Bronchial epithelial cell (primary cell): ENCODE measurements around the gene ARID5B. TPM values are rescaled to one million over a fixed set of nuclear protein-coding genes. Genes with fewer than 3 reads are reported as not detected.

Experiments used
- DNase-seq: peaks from one replicate; pipeline ENCODE4 v3.0.0-alpha.2; 2010; ENCODE audit warnings: low read depth
- FAIRE-seq: peaks from 2 replicates; lab custom pipeline; 2011; peaks lifted over from hg19 to GRCh38; lab: Jason Lieb, UNC
- H3K27me3 ChIP-seq: 2 replicates; pipeline ENCODE4 v1.5.1; 2011; ENCODE audit warnings: low read length; ENCODE audit not compliant: control insufficient read depth, insufficient read depth
- H3K36me3 ChIP-seq: 2 replicates; pipeline ENCODE4 v1.5.1; 2011; ENCODE audit warnings: low read length; ENCODE audit not compliant: control insufficient read depth, insufficient read depth
- H3K4me3 ChIP-seq: 2 replicates; pipeline ENCODE4 v1.5.1; 2011; ENCODE audit warnings: mild to moderate bottlenecking, low read depth, low read length, control low read depth
- CTCF ChIP-seq: IDR thresholded peaks from 2 replicates; pipeline ENCODE4 v1.5.1; 2011; ENCODE audit warnings: mild to moderate bottlenecking, moderate library complexity, low read length, control low read depth, inconsistent platforms; ENCODE audit not compliant: insufficient read depth, severe bottlenecking
- total RNA-seq: library from RNA; depleted of rRNA; stranded (reverse); fragments of >200 nt; gene quantifications from 2 replicates; pipeline ENCODE4 v1.2.1, GENCODE V29; 2014

Gene ARID5B
- total RNA-seq, 1 donor from 2014 or later: 7.1 TPM

GRCh38 chr10:61987951-61988379 lies 86.5 kb downstream of the ARID5B start:
- FAIRE-seq (no peak), DNase-seq (peak; percentile 18)
- no peak overlapping the region for H3K4me3 ChIP-seq
- no peak for TF ChIP-seq CTCF
- H3K27me3 ChIP-seq: no peaks in the 10 kb centered on the region
- H3K36me3 ChIP-seq: no peaks in the 10 kb centered on the region

- Histone ChIP-seq H3K27me3 (no peaks in the 10 kb centered on the region), H3K36me3 (no peaks in the 10 kb centered on the region), H3K4me3 (no peak overlapping the region)
- FAIRE-seq: no peak
- DNase-seq: no peak
- no peak for TF ChIP-seq CTCF
These were observed 88.7 kb downstream of the ARID5B start for GRCh38 chr10:61989995-61990760.

- Histone ChIP-seq H3K27me3 (no peaks in the 10 kb centered on the region), H3K36me3 (no peaks in the 10 kb centered on the region), H3K4me3 (no peak overlapping the region)
- no peak for TF ChIP-seq CTCF
- DNase-seq (no peak), FAIRE-seq (no peak)
These were observed 89.2 kb downstream of the ARID5B start for GRCh38 chr10:61990761-61991135.

GRCh38 chr10:61991166-61991565 lies 89.7 kb downstream of the ARID5B start:
- no peak for TF ChIP-seq CTCF
- no peaks in the 10 kb centered on the region for H3K27me3 ChIP-seq
- FAIRE-seq (no peak), DNase-seq (no peak)
- H3K4me3 ChIP-seq: no peak overlapping the region
- no peaks in the 10 kb centered on the region for H3K36me3 ChIP-seq

GRCh38 chr10:61992059-61992460 lies 90.6 kb downstream of the ARID5B start:
- Histone ChIP-seq H3K27me3 (no peaks in the 10 kb centered on the region), H3K36me3 (no peaks in the 10 kb centered on the region), H3K4me3 (no peak overlapping the region)
- DNase-seq: peak; percentile 45
- FAIRE-seq: no peak
- TF ChIP-seq CTCF: no peak
